H9 (cell line): ENCODE measurements around the gene INTS13. TPM values are rescaled to one million over a fixed set of nuclear protein-coding genes. Genes with fewer than 3 reads are reported as not detected.
"Not testable (repeated sequence)": the region's sequence is repeated elsewhere in the genome, so short reads cannot be mapped to it uniquely, and the experiment has no call there.

ENCODE experiments used
- DNase-seq: peaks from one replicate; pipeline ENCODE4 v3.0.0-alpha.2; 2017
- H2AFZ ChIP-seq: one replicate; pipeline ENCODE4 v1.6.1; 2013; ENCODE audit warnings: mild to moderate bottlenecking, low read length, control low read depth, moderate library complexity
- H2AK5ac ChIP-seq: 2 replicates; pipeline ENCODE4 v1.6.1; 2013; ENCODE audit warnings: low read length, control low read depth, mixed read lengths; ENCODE audit not compliant: insufficient read length
- H2BK120ac ChIP-seq: one replicate; pipeline ENCODE4 v1.6.1; 2013; ENCODE audit warnings: low read depth, mild to moderate bottlenecking, low read length, control low read depth, inconsistent platforms; ENCODE audit not compliant: poor library complexity, severe bottlenecking
- H2BK12ac ChIP-seq: 2 replicates; pipeline ENCODE4 v1.6.1; 2013; ENCODE audit warnings: low read length, control low read depth, mixed read lengths, low read depth; ENCODE audit not compliant: insufficient read length
- H2BK15ac ChIP-seq: 2 replicates; pipeline ENCODE4 v1.6.1; 2013; ENCODE audit warnings: low read depth, low read length, control low read depth
- H2BK20ac ChIP-seq: one replicate; pipeline ENCODE4 v1.6.1; 2013; ENCODE audit warnings: low read depth, mild to moderate bottlenecking, low read length, control low read depth, inconsistent platforms; ENCODE audit not compliant: poor library complexity, severe bottlenecking
- H2BK5ac ChIP-seq: 2 replicates; pipeline ENCODE4 v1.6.1; 2013; ENCODE audit warnings: low read length, control low read depth, mixed read lengths; ENCODE audit not compliant: insufficient read length
- H3K14ac ChIP-seq: 2 replicates; pipeline ENCODE4 v1.6.1; 2013; ENCODE audit warnings: low read length, control low read depth; ENCODE audit not compliant: insufficient read depth
- H3K18ac ChIP-seq: 2 replicates; pipeline ENCODE4 v1.6.1; 2013; ENCODE audit warnings: low read depth, mild to moderate bottlenecking, mixed read lengths, low read length, control low read depth; ENCODE audit not compliant: insufficient read length
- H3K23ac ChIP-seq: 2 replicates; pipeline ENCODE4 v1.6.1; 2013; ENCODE audit warnings: low read length, control low read depth, mixed read lengths, low read depth; ENCODE audit not compliant: insufficient read length
- H3K23me2 ChIP-seq: 2 replicates; pipeline ENCODE4 v1.6.1; 2013; ENCODE audit warnings: low read depth, mild to moderate bottlenecking, mixed read lengths, low read length, control low read depth; ENCODE audit not compliant: insufficient read length, poor library complexity, severe bottlenecking
- H3K27ac ChIP-seq: 2 replicates; pipeline ENCODE4 v1.5.1; 2013; ENCODE audit warnings: low read length, control low read depth, mixed read lengths, low read depth; ENCODE audit not compliant: insufficient read length
- H3K27me3 ChIP-seq: 2 replicates; pipeline ENCODE4 v1.6.1; 2013; ENCODE audit warnings: low read length, control low read depth, inconsistent platforms; ENCODE audit not compliant: insufficient read depth
- H3K4ac ChIP-seq: 2 replicates; pipeline ENCODE4 v1.6.1; 2013; ENCODE audit warnings: low read depth, mild to moderate bottlenecking, control low read depth, inconsistent platforms, low read length, moderate library complexity
- H3K4me1 ChIP-seq: 2 replicates; pipeline ENCODE4 v1.6.1; 2013; ENCODE audit warnings: low read length, control low read depth, inconsistent platforms; ENCODE audit not compliant: insufficient read depth
- H3K4me2 ChIP-seq: 2 replicates; pipeline ENCODE4 v1.6.1; 2013; ENCODE audit warnings: low read length, control low read depth, mixed read lengths; ENCODE audit not compliant: insufficient read length, insufficient read depth
- H3K56ac ChIP-seq: 2 replicates; pipeline ENCODE4 v1.6.1; 2013; ENCODE audit warnings: low read depth, mild to moderate bottlenecking, mixed read lengths, low read length, control low read depth; ENCODE audit not compliant: insufficient read length
- H3K79me1 ChIP-seq: 2 replicates; pipeline ENCODE4 v1.6.1; 2013; ENCODE audit warnings: low read depth, mild to moderate bottlenecking, moderate library complexity, low read length, control low read depth, inconsistent platforms; ENCODE audit not compliant: insufficient read depth, poor library complexity, severe bottlenecking
- H3K79me2 ChIP-seq: 2 replicates; pipeline ENCODE4 v1.6.1; 2013; ENCODE audit warnings: low read length, control low read depth, inconsistent platforms; ENCODE audit not compliant: insufficient read depth
- H3K9ac ChIP-seq: 2 replicates; pipeline ENCODE4 v1.6.1; 2013; ENCODE audit warnings: low read length, control low read depth, mixed read lengths; ENCODE audit not compliant: insufficient read length; ENCODE audit errors: extremely low read depth
- H3K9me3 ChIP-seq: one replicate; pipeline ENCODE4 v1.6.1; 2013; ENCODE audit warnings: low read depth, low read length, inconsistent platforms; ENCODE audit not compliant: control insufficient read depth
- H3T11ph ChIP-seq: one replicate; pipeline ENCODE4 v1.6.1; 2013; ENCODE audit warnings: mild to moderate bottlenecking, low read length, control low read depth, inconsistent platforms
- H4K20me1 ChIP-seq: one replicate; pipeline ENCODE4 v1.6.1; 2013; ENCODE audit not compliant: control insufficient read depth, insufficient read length, insufficient read depth
- H4K5ac ChIP-seq: 2 replicates; pipeline ENCODE4 v1.6.1; 2013; ENCODE audit warnings: low read depth, mild to moderate bottlenecking, mixed read lengths, low read length, control low read depth; ENCODE audit not compliant: insufficient read length
- H4K8ac ChIP-seq: replicated peaks from 2 replicates; pipeline ENCODE4 v1.6.1; 2013; ENCODE audit warnings: low read length, control low read depth, mixed read lengths, low read depth; ENCODE audit not compliant: insufficient read length
- H4K91ac ChIP-seq: 2 replicates; pipeline ENCODE4 v1.6.1; 2013; ENCODE audit warnings: low read depth, mild to moderate bottlenecking, moderate library complexity, mixed read lengths, low read length, control low read depth; ENCODE audit not compliant: insufficient read length
- H3K27ac Mint-ChIP-seq, 3 experiments: 2 replicates in 2 of 3; 3 replicates in 1 of 3; pipeline ENCODE4 v1.8.0; 2020 to 2021; ENCODE audit warnings: mixed read lengths in 3 of 3, mild to moderate bottlenecking in 1 of 3, moderate library complexity in 1 of 3
- H3K27me3 Mint-ChIP-seq: 2 replicates; pipeline ENCODE4 v1.8.0; 2021; ENCODE audit warnings: low read depth, mild to moderate bottlenecking, moderate library complexity, mixed read lengths
- H3K36me3 Mint-ChIP-seq, 3 experiments: 2 replicates in 2 of 3; 3 replicates in 1 of 3; pipeline ENCODE4 v1.8.0; 2020 to 2021; ENCODE audit warnings: low read depth in 3 of 3, mixed read lengths in 3 of 3; ENCODE audit not compliant: insufficient read depth in 1 of 3
- H3K4me1 Mint-ChIP-seq, 2 experiments: 2 replicates each; pipeline ENCODE4 v1.8.0; 2020; ENCODE audit warnings: mixed read lengths in 2 of 2
- H3K4me3 Mint-ChIP-seq, 2 experiments: 2 replicates in 1 of 2; 3 replicates in 1 of 2; pipeline ENCODE4 v1.8.0; 2020 to 2021; ENCODE audit warnings: mild to moderate bottlenecking in 2 of 2, mixed read lengths in 2 of 2, moderate library complexity in 1 of 2
- H3K9me3 Mint-ChIP-seq, 2 experiments: 2 replicates in 1 of 2; 3 replicates in 1 of 2; pipeline ENCODE4 v1.8.0; 2020; ENCODE audit warnings: mild to moderate bottlenecking in 2 of 2, mixed read lengths in 2 of 2, moderate library complexity in 1 of 2
- WGBS: extraction: QIAGEN DNeasy Blood & Tissue Kit; methylation state at CpG from one replicate; pipeline ENCODE4 v1.1.7; 2013; ENCODE audit warnings: missing lambda C conversion rate, low lambda C conversion rate, mixed read lengths; ENCODE audit not compliant: insufficient read length; ENCODE audit errors: extremely low coverage; 5-methylcytosine and 5-hydroxymethylcytosine counted together
- total RNA-seq: library from RNA; stranded (reverse); gene quantifications from 2 replicates; pipeline ENCODE4 v1.2.1, GENCODE V29; 2021
- TF ChIP-seq, protein P1 (sequence below): fragments of 200-600 bp; sonication (generic); conservative IDR thresholded peaks from 3 replicates; pipeline ENCODE4 v1.8.0; 2021; ENCODE audit warnings: antibody characterized with exemption, mild to moderate bottlenecking

INTS13 gene
- total RNA-seq, 1 experiment from 2014 or later, result 39.1 TPM

- no peaks in the 10 kb centered on the region for H3K9me3 Mint-ChIP-seq
- H3K79me1 ChIP-seq, result no peaks in the 10 kb centered on the region
These were observed 24.0 kb upstream of the INTS13 start for GRCh38 chr12:26961803-26962202.

DNA sequence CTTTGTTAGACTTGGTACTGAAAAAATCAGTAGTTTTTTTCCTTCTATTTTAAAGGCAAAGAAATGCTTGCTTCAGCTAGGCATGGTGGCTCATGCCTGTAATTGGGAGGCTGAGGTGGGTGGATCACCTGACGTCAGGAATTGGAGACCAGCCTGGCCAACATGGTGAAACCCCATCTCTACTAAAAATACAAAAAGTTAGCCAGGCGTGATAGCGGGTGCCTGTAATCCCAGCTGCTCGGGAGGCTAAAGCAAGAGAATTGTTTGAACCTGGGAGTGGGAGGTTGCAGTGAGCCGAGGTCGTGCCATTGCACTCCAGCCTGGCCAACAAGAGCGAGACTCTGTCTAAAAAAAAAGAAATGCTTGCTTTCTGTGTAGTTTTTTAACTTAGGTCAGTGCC lies 23.6 kb upstream of the INTS13 start:
- not testable (repeated sequence) for H3K79me1 ChIP-seq, H3K27me3 ChIP-seq, H3K79me2 ChIP-seq, H3K56ac ChIP-seq, H2AK5ac ChIP-seq, H3T11ph ChIP-seq, H4K5ac ChIP-seq, H3K4me3 Mint-ChIP-seq, H3K9ac ChIP-seq, H2BK15ac ChIP-seq, H2AFZ ChIP-seq, H3K9me3 Mint-ChIP-seq, H3K4me1 ChIP-seq, H2BK120ac ChIP-seq, H3K4me2 ChIP-seq, H3K14ac ChIP-seq, H3K27ac Mint-ChIP-seq, H3K4ac ChIP-seq, H2BK12ac ChIP-seq, DNase-seq, H3K23me2 ChIP-seq, H3K27ac ChIP-seq, H4K20me1 ChIP-seq, H2BK20ac ChIP-seq, H3K9me3 ChIP-seq, H3K4me1 Mint-ChIP-seq, H4K91ac ChIP-seq, H2BK5ac ChIP-seq, H4K8ac ChIP-seq, H3K18ac ChIP-seq, H3K27me3 Mint-ChIP-seq, H3K23ac ChIP-seq
- WGBS, result no CpG with 5 or more reads among the region's 7 CpGs
- peaks cover 3 to 49% (median 25%) of the 10 kb centered on the region in 3 experiments; a peak in 5 of 7 replicates for H3K36me3 Mint-ChIP-seq

More at GRCh38 chr12:26961803-26962202, 24.0 kb upstream of the INTS13 start:
- Histone ChIP-seq H4K91ac (no peak overlapping the region), H2BK120ac (no peak overlapping the region), H4K8ac (no peak overlapping the region), H2AK5ac (no peak overlapping the region), H3K14ac (no peak overlapping the region), H3K27me3 (no peaks in the 10 kb centered on the region), H2AFZ (no peak overlapping the region), H3K23me2 (no peaks in the 10 kb centered on the region), H3T11ph (no peak overlapping the region), H3K27ac (no peak overlapping the region), H2BK20ac (no peak overlapping the region), H2BK12ac (no peak overlapping the region), H3K9ac (no peak overlapping the region), H3K56ac (no peak overlapping the region), H3K79me2 (no peaks in the 10 kb centered on the region), H3K23ac (no peak overlapping the region), H3K18ac (no peak overlapping the region), H2BK5ac (no peak overlapping the region), H4K5ac (no peak overlapping the region), H3K4me1 (no peaks in the 10 kb centered on the region), H3K9me3 (no peaks in the 10 kb centered on the region), H3K4ac (no peak overlapping the region), H2BK15ac (no peak overlapping the region), H3K4me2 (no peak overlapping the region), H4K20me1 (no peaks in the 10 kb centered on the region)
- TF ChIP-seq, protein P1, sequence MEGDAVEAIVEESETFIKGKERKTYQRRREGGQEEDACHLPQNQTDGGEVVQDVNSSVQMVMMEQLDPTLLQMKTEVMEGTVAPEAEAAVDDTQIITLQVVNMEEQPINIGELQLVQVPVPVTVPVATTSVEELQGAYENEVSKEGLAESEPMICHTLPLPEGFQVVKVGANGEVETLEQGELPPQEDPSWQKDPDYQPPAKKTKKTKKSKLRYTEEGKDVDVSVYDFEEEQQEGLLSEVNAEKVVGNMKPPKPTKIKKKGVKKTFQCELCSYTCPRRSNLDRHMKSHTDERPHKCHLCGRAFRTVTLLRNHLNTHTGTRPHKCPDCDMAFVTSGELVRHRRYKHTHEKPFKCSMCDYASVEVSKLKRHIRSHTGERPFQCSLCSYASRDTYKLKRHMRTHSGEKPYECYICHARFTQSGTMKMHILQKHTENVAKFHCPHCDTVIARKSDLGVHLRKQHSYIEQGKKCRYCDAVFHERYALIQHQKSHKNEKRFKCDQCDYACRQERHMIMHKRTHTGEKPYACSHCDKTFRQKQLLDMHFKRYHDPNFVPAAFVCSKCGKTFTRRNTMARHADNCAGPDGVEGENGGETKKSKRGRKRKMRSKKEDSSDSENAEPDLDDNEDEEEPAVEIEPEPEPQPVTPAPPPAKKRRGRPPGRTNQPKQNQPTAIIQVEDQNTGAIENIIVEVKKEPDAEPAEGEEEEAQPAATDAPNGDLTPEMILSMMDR, result no peak
- Mint-ChIP-seq H3K27ac (no peak overlapping the region), H3K4me3 (no peak overlapping the region), H3K27me3 (no peaks in the 10 kb centered on the region), H3K4me1 (no peaks in the 10 kb centered on the region), H3K36me3 (peaks cover under 1 to 48% (median 23%) of the 10 kb centered on the region in 3 experiments; a peak in 5 of 7 replicates)
- no peak for DNase-seq
- no CpG with 5 or more reads among the region's 1 CpG for WGBS
